Measurements from ENCODE around the gene THSD4.

The THSD4 gene

DNA sequence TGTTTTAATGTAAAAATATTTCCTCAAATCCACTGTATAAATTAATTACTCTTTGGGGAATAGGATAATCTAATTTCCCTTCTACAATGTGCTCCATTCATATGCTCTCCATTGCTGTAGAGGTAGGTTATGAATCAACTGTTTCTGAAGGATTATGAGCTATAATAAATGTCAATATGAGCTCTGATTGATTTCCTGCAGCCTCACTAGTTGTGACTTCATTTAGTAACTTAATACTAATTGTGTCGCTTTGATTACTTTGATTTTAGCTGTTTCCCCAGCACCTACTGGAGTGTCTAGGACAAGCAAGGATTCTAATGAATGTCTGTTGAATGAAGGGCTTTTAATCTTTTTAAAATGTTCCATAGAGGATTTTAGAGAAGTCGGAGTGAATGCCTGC, 458.3 kb downstream of the THSD4 start:
- 70 to 88% methylated on average over 1 of the region's 2 CpGs for WGBS, 2 experiments (ENCODE audit: insufficient coverage in 2 of 2)
- H3K4me1 ChIP-seq (ENCODE audit: control insufficient read depth, insufficient read depth, low read length, poor library complexity, severe bottlenecking), result peaks cover 6% of the 10 kb centered on the region
- no peak overlapping the region for H3K27ac ChIP-seq (ENCODE audit: low read depth, low read length, severe bottlenecking)

DNA sequence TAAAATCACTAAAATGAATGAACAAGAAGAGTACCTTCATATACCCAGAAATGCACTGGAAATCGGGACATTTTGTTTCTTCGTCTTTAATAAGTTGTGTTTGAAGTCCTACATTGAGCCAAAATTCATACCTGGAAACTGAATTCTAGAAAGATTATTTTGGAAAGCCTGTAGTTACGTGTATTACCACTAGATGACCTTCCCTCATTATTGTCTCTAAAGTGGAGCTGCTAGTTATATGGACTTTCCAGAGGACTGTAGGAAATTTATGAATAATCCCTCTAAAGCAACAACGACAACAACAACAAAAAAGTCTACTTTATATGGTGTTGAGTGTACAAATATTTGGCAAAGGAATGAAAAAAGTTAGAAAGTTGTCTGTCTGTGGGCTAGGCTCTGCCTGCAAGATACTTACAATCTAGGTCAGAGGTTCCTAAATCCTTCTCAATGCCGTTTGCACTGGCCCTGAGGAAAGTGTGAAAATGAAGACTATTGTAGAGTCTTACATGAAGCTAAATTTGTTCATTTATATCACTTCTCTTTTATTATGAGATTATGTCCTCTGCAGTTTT, 460.3 kb downstream of the THSD4 start:
- Histone ChIP-seq H3K27ac (ENCODE audit: low read depth, low read length, severe bottlenecking) (no peak overlapping the region), H3K4me3 (ENCODE audit: extremely low read depth, insufficient read depth, low read length, poor library complexity, severe bottlenecking) (no peak overlapping the region), H3K4me1 (ENCODE audit: control insufficient read depth, insufficient read depth, low read length, poor library complexity, severe bottlenecking) (peaks cover 6% of the 10 kb centered on the region), H3K36me3 (ENCODE audit: control insufficient read depth, insufficient read depth, low read length) (no peaks in the 10 kb centered on the region), H3K9me3 (ENCODE audit: control insufficient read depth, low read length) (no peaks in the 10 kb centered on the region)
- 21% methylated on average over 2 of the region's 5 CpGs; no CpG with 5 or more reads in 1 of the 2 experiments for WGBS, 2 experiments (ENCODE audit: insufficient coverage in 2 of 2)

More for the DNA sequence above, 458.3 kb downstream of the THSD4 start:
- no peaks in the 10 kb centered on the region for H3K36me3 ChIP-seq (ENCODE audit: control insufficient read depth, insufficient read depth, low read length)
- H3K9me3 ChIP-seq (ENCODE audit: control insufficient read depth, low read length), result no peaks in the 10 kb centered on the region
- no peak overlapping the region for H3K4me3 ChIP-seq (ENCODE audit: extremely low read depth, insufficient read depth, low read length, poor library complexity, severe bottlenecking)

DNA sequence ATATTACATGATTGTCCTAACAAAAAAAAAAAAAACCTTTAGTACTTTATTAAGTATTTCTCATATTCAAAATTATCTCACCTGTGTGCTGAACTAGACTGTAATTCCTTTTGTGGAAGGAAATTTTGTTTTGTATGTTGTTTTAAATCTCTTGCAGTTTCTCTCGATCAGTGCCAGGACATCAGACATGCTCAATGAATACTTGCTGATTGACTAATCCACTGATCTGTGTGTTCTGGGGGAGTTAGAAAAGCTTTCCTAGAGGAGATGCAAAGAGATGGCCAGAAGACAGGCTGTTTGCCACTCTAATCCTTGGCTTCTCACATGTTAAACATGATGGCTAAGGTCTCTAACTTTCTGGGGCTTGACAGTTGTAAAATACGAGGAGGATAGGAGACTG, 461.8 kb downstream of the THSD4 start:
- Histone ChIP-seq H3K36me3 (ENCODE audit: control insufficient read depth, insufficient read depth, low read length) (no peaks in the 10 kb centered on the region), H3K9me3 (ENCODE audit: control insufficient read depth, low read length) (no peaks in the 10 kb centered on the region), H3K4me3 (ENCODE audit: extremely low read depth, insufficient read depth, low read length, poor library complexity, severe bottlenecking) (no peak overlapping the region), H3K4me1 (ENCODE audit: control insufficient read depth, insufficient read depth, low read length, poor library complexity, severe bottlenecking) (peaks cover 6% of the 10 kb centered on the region), H3K27ac (ENCODE audit: low read depth, low read length, severe bottlenecking) (no peak overlapping the region)
- 65 to 73% methylated on average over 2 of the region's 2 CpGs for WGBS, 2 experiments (ENCODE audit: insufficient coverage in 2 of 2)

DNA sequence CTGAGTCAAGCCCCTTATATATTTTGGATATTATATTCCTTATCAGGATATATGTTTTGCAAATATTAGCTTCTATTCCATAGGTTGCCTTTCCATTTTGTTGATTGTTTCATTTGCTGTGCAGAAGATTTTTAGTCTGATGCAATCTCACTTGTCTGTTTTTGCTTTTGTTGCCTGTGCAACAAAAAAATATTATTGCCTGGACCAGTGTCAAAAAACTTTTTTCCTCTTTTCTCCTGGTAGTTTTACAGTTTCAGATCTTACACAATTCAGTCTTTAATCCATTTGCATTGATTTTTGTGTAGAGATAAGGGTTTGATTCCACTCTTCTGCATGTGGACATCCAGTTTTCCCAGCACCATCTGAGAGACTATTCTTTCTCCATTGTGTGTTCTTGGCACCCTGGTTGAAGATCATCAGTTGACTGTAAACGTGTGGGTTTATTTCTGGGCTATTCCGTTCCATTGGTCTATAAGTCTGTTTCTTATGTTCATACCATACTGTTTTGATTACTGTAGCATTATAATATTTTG, 466.2 kb downstream of the THSD4 start:
- no CpG with 5 or more reads among the region's 2 CpGs for WGBS, 2 experiments (ENCODE audit: insufficient coverage in 2 of 2)
- Histone ChIP-seq H3K4me3 (ENCODE audit: extremely low read depth, insufficient read depth, low read length, poor library complexity, severe bottlenecking) (no peak overlapping the region), H3K36me3 (ENCODE audit: control insufficient read depth, insufficient read depth, low read length) (no peaks in the 10 kb centered on the region), H3K27ac (ENCODE audit: low read depth, low read length, severe bottlenecking) (no peak overlapping the region), H3K4me1 (ENCODE audit: control insufficient read depth, insufficient read depth, low read length, poor library complexity, severe bottlenecking) (no peaks in the 10 kb centered on the region), H3K9me3 (ENCODE audit: control insufficient read depth, low read length) (peaks cover 7% of the 10 kb centered on the region)

DNA sequence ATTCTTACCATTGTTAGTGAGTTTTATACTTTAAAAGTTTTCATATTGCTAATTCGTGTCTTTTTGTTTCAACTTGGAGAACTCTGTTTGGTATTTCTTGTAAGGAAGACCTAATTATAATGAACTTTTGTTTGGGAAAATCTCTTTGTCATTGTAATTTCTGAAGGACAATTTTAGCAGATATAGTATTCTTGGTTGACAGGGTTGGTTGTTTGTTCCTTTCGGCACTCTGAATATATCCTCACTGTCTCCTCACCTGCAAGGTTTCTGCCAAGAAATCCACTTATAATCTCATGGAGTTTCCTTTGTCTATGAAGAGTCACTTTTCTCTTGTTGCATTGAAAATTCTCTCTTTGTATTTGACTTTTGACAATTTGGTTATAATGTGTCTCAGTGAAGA, 469.9 kb downstream of the THSD4 start:
- WGBS, 2 experiments (ENCODE audit: insufficient coverage in 2 of 2), result no CpG with 5 or more reads among the region's 2 CpGs
- no peak overlapping the region for H3K27ac ChIP-seq (ENCODE audit: low read depth, low read length, severe bottlenecking)
- no peaks in the 10 kb centered on the region for H3K36me3 ChIP-seq (ENCODE audit: control insufficient read depth, insufficient read depth, low read length)
- no peaks in the 10 kb centered on the region for H3K4me1 ChIP-seq (ENCODE audit: control insufficient read depth, insufficient read depth, low read length, poor library complexity, severe bottlenecking)
- H3K4me3 ChIP-seq (ENCODE audit: extremely low read depth, insufficient read depth, low read length, poor library complexity, severe bottlenecking), result no peak overlapping the region
- H3K9me3 ChIP-seq (ENCODE audit: control insufficient read depth, low read length), result peaks cover 7% of the 10 kb centered on the region

DNA sequence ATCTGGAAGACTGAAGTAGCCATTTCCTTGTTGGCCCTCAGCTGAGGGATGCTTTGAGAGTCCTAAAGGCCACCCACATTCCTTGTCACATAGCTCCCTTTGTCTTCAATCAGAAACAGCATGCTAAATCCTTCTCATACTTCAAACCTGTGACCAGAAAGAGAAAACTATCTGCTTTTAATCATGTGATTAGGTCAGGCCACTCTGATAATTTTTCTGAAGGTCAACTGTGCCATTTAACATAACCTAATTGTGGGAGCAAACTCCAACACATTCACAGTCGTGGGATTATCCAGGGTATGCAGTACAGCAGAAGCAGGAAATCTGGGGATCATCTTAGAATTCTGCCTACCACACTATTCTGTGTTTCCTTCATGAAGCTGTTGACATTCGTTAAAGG, 471.2 kb downstream of the THSD4 start:
- Histone ChIP-seq H3K36me3 (ENCODE audit: control insufficient read depth, insufficient read depth, low read length) (no peaks in the 10 kb centered on the region), H3K9me3 (ENCODE audit: control insufficient read depth, low read length) (peaks cover 7% of the 10 kb centered on the region), H3K27ac (ENCODE audit: low read depth, low read length, severe bottlenecking) (peak overlapping the region; percentile 23), H3K4me1 (ENCODE audit: control insufficient read depth, insufficient read depth, low read length, poor library complexity, severe bottlenecking) (no peaks in the 10 kb centered on the region), H3K4me3 (ENCODE audit: extremely low read depth, insufficient read depth, low read length, poor library complexity, severe bottlenecking) (no peak overlapping the region)
- 83 to 100% methylated on average over 1 to 2 of the region's 2 CpGs for WGBS, 2 experiments (ENCODE audit: insufficient coverage in 2 of 2)

DNA sequence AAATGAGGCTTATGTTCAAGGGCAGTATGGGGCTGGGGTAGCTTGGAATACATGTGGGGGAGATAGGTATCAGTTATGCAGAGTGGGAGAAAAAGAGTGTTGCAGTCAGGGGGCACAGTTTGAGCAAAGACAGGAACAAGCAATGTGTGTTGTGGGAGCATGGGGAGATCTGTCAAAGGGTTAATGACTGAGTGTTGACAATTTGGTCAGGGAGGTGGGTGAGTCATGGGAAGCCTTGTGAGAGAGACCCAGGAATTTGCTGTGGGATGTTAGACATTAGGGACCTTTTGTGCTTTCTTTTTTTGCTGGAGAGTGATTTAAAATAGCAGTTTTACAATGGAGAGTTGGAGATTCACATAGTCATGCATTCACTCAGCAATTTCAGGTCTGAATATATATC, 473.5 kb downstream of the THSD4 start:
- Histone ChIP-seq H3K4me1 (ENCODE audit: control insufficient read depth, insufficient read depth, low read length, poor library complexity, severe bottlenecking) (no peaks in the 10 kb centered on the region), H3K9me3 (ENCODE audit: control insufficient read depth, low read length) (peaks cover 7% of the 10 kb centered on the region), H3K4me3 (ENCODE audit: extremely low read depth, insufficient read depth, low read length, poor library complexity, severe bottlenecking) (no peak overlapping the region), H3K27ac (ENCODE audit: low read depth, low read length, severe bottlenecking) (peak overlapping the region; percentile 51), H3K36me3 (ENCODE audit: control insufficient read depth, insufficient read depth, low read length) (no peaks in the 10 kb centered on the region)

DNA sequence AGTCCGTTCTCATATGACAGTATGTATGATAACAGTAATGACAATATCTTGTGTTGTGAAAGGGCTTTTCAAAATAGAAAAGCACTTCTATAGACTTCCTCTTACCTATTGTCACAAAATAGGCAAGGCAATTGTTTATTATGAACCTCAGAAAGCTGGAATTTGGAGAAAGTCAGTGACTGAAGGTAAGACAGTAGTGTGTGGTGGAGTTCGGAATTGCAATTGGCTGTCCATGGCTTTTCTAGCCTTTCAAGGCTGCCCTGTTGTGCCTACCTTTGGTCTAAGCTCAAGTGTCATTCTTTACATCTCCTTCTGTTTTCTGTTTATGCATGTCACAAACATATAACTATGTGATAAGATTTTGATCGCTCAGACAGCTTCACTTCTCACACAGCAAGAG, 475.8 kb downstream of the THSD4 start:
- WGBS, 2 experiments (ENCODE audit: insufficient coverage in 2 of 2), result 83% methylated on average over 1 of the region's 3 CpGs; no CpG with 5 or more reads in 1 of the 2 experiments

DNA sequence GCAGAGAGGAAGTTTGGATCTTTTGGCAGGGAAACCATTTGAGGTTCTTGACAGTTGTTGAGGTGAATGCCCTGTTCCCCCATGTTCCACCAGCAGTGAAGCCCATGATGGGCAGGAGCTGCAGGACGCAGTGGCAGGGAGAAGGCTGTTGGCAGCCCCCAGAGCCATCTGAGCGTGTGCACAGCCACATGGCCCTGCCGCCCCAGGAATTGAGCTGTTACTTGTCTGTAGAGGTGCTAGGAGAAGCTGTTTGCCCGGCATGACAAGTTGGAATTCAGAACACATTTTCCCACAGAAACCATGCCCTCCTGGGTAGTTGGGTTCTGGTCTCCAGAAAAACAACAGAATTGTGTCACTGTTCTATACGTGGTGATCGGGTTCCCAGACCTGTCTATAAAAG, 476.9 kb downstream of the THSD4 start:
- no peak overlapping the region for H3K4me3 ChIP-seq (ENCODE audit: extremely low read depth, insufficient read depth, low read length, poor library complexity, severe bottlenecking)
- no peaks in the 10 kb centered on the region for H3K36me3 ChIP-seq (ENCODE audit: control insufficient read depth, insufficient read depth, low read length)
- no peak overlapping the region for H3K27ac ChIP-seq (ENCODE audit: low read depth, low read length, severe bottlenecking)
- 73 to 100% methylated on average over 4 to 5 of the region's 6 CpGs for WGBS, 2 experiments (ENCODE audit: insufficient coverage in 2 of 2)
- H3K4me1 ChIP-seq (ENCODE audit: control insufficient read depth, insufficient read depth, low read length, poor library complexity, severe bottlenecking), result no peaks in the 10 kb centered on the region
- no peaks in the 10 kb centered on the region for H3K9me3 ChIP-seq (ENCODE audit: control insufficient read depth, low read length)

More for the DNA sequence above, 475.8 kb downstream of the THSD4 start:
- no peaks in the 10 kb centered on the region for H3K4me1 ChIP-seq (ENCODE audit: control insufficient read depth, insufficient read depth, low read length, poor library complexity, severe bottlenecking)
- H3K9me3 ChIP-seq (ENCODE audit: control insufficient read depth, low read length), result no peaks in the 10 kb centered on the region
- no peak overlapping the region for H3K27ac ChIP-seq (ENCODE audit: low read depth, low read length, severe bottlenecking)
- H3K4me3 ChIP-seq (ENCODE audit: extremely low read depth, insufficient read depth, low read length, poor library complexity, severe bottlenecking), result no peak overlapping the region
- no peaks in the 10 kb centered on the region for H3K36me3 ChIP-seq (ENCODE audit: control insufficient read depth, insufficient read depth, low read length)

DNA sequence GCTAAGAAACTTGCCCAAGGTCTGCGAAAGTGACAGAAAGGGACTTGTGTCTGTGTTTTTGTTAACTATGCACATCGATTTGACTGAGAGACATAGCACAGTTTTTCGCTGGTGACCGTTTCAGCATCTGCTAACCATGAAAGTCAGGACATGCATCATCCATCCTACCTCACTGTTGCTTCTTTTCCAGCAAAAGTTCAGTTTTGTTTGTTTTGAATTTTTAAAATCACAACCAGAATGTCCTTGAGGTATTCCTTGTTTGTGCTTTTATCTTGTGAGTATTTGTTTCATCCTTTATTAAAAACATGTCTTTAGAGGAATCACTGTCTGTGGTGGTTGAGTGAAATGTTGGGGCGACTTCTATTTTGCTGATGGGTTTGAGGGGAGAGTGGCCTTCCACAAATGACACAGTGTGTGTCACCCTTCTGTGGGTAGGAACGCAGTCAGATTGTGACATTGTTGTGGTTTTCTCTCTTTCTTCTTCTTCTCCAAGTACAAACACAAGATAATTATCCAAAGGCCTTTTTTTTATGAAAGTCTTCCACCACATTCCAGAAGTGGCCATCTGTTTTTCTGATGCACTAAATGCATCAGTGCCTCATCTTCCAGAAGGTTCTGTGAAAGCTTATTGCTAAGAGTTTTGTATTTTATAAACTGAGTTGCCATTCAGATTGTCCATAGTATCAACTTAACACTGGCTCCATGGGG, 480.7 kb downstream of the THSD4 start:
- no peaks in the 10 kb centered on the region for H3K36me3 ChIP-seq (ENCODE audit: control insufficient read depth, insufficient read depth, low read length)
- WGBS, 2 experiments (ENCODE audit: insufficient coverage in 2 of 2), result 73 to 85% methylated on average over 3 to 4 of the region's 6 CpGs
- H3K9me3 ChIP-seq (ENCODE audit: control insufficient read depth, low read length), result no peaks in the 10 kb centered on the region
- no peak overlapping the region for H3K27ac ChIP-seq (ENCODE audit: low read depth, low read length, severe bottlenecking)
- H3K4me1 ChIP-seq (ENCODE audit: control insufficient read depth, insufficient read depth, low read length, poor library complexity, severe bottlenecking), result no peaks in the 10 kb centered on the region
- no peak overlapping the region for H3K4me3 ChIP-seq (ENCODE audit: extremely low read depth, insufficient read depth, low read length, poor library complexity, severe bottlenecking)

DNA sequence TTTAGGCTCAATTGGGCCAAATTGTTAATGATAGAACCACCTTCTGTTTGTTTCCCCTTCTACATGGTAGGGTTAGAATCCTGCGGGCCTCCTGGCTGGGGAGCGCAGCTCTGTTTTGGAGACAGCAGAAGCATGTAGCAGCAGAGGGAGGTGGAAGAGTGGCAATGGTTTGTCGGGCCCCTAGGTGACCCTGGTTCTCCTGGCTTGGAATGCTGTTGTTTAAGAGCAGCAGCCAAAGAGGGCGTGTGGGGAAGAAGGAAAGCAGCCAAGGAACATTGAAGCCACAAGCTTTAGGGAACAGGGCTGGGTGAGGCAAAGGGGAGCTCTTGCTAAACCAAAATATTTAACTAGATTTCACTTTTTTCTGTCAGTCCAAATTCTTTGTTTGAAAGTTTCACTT, 481.4 kb downstream of the THSD4 start:
- H3K4me1 ChIP-seq (ENCODE audit: control insufficient read depth, insufficient read depth, low read length, poor library complexity, severe bottlenecking), result no peaks in the 10 kb centered on the region
- no peaks in the 10 kb centered on the region for H3K36me3 ChIP-seq (ENCODE audit: control insufficient read depth, insufficient read depth, low read length)
- no peak overlapping the region for H3K4me3 ChIP-seq (ENCODE audit: extremely low read depth, insufficient read depth, low read length, poor library complexity, severe bottlenecking)
- no peak overlapping the region for H3K27ac ChIP-seq (ENCODE audit: low read depth, low read length, severe bottlenecking)
- no peaks in the 10 kb centered on the region for H3K9me3 ChIP-seq (ENCODE audit: control insufficient read depth, low read length)
- 60 to 83% methylated on average over 2 to 4 of the region's 4 CpGs for WGBS, 2 experiments (ENCODE audit: insufficient coverage in 2 of 2)
